ENCODE data around the gene TSPAN7.

- TF ChIP-seq CTCF (conservative IDR thresholded peaks at IDR 0.05; ENCODE audit: low read length) = no peak
- TF ChIP-seq EZH2phosphoT487 (IDR thresholded peaks at IDR 0.05; ENCODE audit: borderline replicate concordance) = no peak
Observed at GRCh38 chrX:38632516-38632915, 71.2 kb downstream of the TSPAN7 start.
